Progenitor cell of endocrine pancreas (in vitro differentiated cells): ENCODE measurements around the gene GNAS-AS1. TPM values are rescaled to one million over a fixed set of nuclear protein-coding genes. Genes with fewer than 3 reads are reported as not detected.

Source experiments
- DNase-seq: peaks from one replicate; pipeline ENCODE4 v3.0.0; 2021; ENCODE audit warnings: low spot score; ENCODE audit not compliant: unreplicated experiment
- H3K27ac Mint-ChIP-seq: 2 replicates; pipeline ENCODE4 v1.8.0; 2021; ENCODE audit warnings: mild to moderate bottlenecking, moderate library complexity, mixed read lengths
- H3K27me3 Mint-ChIP-seq: 2 replicates; pipeline ENCODE4 v1.8.0; 2021; ENCODE audit warnings: mixed read lengths
- H3K36me3 Mint-ChIP-seq: 2 replicates; pipeline ENCODE4 v1.8.0; 2022; ENCODE audit warnings: mixed read lengths; ENCODE audit not compliant: insufficient read depth
- H3K4me1 Mint-ChIP-seq: 2 replicates; pipeline ENCODE4 v1.8.0; 2021; ENCODE audit warnings: low read depth, mixed read lengths
- H3K4me3 Mint-ChIP-seq: 2 replicates; pipeline ENCODE4 v1.8.0; 2021; ENCODE audit warnings: low read depth, mild to moderate bottlenecking, moderate library complexity, mixed read lengths
- H3K9me3 Mint-ChIP-seq: 2 replicates; pipeline ENCODE4 v1.8.0; 2021; ENCODE audit warnings: low read depth, mixed read lengths
- total RNA-seq: library from RNA; stranded (reverse); gene quantifications from 2 replicates; pipeline ENCODE4 v1.2.1, GENCODE V29; 2021
- TF ChIP-seq, protein P1 (sequence below): fragments of 200-600 bp; sonication (generic); IDR thresholded peaks from one replicate; pipeline ENCODE4 v1.5.0; 2021; ENCODE audit warnings: antibody characterized with exemption, mild to moderate bottlenecking; ENCODE audit not compliant: unreplicated experiment

The GNAS-AS1 gene
- total RNA-seq, 1 donor from 2014 or later: 4.3 TPM

DNA sequence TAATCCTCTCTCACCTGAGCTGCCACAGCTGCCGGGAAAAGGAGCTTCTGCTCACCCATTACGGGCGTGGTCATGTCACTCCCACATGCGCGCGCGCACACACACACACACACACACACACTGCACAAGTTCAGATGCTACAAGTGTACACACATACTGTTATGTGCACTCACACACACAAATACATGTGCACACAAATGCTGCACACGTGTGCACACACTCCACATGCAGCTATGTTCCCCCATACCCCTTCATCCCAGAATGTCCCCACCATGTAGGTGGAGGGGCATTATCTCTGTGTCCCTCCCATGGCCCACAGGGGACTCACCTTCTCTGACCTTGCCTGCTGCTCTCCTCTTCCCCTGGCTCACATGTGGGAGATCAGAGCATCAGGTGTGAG is 37.3 kb downstream of the GNAS-AS1 start:
- H3K36me3 Mint-ChIP-seq: no peaks in the 10 kb centered on the region
- peaks cover 2% of the 10 kb centered on the region for H3K9me3 Mint-ChIP-seq
- H3K27me3 Mint-ChIP-seq: peaks cover 7% of the 10 kb centered on the region
- no peak for DNase-seq
- no peaks in the 10 kb centered on the region for H3K4me1 Mint-ChIP-seq
- H3K4me3 Mint-ChIP-seq: no peak overlapping the region
- TF ChIP-seq, protein P1, sequence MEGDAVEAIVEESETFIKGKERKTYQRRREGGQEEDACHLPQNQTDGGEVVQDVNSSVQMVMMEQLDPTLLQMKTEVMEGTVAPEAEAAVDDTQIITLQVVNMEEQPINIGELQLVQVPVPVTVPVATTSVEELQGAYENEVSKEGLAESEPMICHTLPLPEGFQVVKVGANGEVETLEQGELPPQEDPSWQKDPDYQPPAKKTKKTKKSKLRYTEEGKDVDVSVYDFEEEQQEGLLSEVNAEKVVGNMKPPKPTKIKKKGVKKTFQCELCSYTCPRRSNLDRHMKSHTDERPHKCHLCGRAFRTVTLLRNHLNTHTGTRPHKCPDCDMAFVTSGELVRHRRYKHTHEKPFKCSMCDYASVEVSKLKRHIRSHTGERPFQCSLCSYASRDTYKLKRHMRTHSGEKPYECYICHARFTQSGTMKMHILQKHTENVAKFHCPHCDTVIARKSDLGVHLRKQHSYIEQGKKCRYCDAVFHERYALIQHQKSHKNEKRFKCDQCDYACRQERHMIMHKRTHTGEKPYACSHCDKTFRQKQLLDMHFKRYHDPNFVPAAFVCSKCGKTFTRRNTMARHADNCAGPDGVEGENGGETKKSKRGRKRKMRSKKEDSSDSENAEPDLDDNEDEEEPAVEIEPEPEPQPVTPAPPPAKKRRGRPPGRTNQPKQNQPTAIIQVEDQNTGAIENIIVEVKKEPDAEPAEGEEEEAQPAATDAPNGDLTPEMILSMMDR: no peak
- H3K27ac Mint-ChIP-seq: no peak overlapping the region

DNA sequence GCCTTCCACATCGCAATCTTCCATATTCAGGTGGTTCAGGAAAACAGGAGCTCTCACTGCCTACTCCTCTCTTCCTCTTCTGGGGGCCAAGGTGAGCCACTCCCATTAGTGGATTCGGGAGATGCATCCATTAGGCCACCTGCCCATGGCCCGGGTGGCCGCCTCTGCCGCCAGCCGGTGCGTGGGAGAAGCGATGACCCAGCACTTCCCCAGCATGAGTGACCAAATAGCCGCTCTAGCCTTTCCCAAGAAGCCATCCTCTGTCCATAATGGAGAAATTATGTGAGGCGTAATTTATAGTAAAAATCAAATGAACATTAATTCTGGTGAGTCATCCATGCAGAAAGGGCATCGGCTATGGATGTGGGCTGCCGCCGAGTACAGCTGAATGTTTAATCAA is 39.4 kb downstream of the GNAS-AS1 start:
- TF ChIP-seq, protein P1: no peak
- H3K9me3 Mint-ChIP-seq: peaks cover 2% of the 10 kb centered on the region
- no peak for DNase-seq
- H3K36me3 Mint-ChIP-seq: no peaks in the 10 kb centered on the region
- H3K4me1 Mint-ChIP-seq: no peaks in the 10 kb centered on the region
- H3K4me3 Mint-ChIP-seq: no peak overlapping the region
- no peak overlapping the region for H3K27ac Mint-ChIP-seq
- peaks cover 15% of the 10 kb centered on the region for H3K27me3 Mint-ChIP-seq

DNA sequence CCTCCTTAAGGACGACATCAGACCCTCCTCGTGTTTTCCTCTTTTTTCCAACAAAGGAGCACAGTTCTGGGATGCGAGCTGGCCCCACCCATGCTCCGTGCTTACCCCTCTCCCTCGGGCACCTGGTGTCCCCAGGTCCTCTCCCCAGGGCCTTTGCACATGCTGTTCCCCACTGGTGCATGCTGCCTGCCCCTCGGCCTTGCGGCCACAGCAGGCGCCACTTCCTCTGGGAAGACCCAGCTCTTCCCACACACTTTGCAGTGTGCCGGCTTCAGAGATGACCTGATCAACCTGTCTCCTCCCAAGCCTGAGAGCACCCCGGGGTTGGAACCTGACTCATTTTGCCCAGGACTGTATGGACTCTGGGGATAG is 39.8 kb downstream of the GNAS-AS1 start:
- Mint-ChIP-seq H3K4me1 (no peaks in the 10 kb centered on the region), H3K36me3 (no peaks in the 10 kb centered on the region)

DNA sequence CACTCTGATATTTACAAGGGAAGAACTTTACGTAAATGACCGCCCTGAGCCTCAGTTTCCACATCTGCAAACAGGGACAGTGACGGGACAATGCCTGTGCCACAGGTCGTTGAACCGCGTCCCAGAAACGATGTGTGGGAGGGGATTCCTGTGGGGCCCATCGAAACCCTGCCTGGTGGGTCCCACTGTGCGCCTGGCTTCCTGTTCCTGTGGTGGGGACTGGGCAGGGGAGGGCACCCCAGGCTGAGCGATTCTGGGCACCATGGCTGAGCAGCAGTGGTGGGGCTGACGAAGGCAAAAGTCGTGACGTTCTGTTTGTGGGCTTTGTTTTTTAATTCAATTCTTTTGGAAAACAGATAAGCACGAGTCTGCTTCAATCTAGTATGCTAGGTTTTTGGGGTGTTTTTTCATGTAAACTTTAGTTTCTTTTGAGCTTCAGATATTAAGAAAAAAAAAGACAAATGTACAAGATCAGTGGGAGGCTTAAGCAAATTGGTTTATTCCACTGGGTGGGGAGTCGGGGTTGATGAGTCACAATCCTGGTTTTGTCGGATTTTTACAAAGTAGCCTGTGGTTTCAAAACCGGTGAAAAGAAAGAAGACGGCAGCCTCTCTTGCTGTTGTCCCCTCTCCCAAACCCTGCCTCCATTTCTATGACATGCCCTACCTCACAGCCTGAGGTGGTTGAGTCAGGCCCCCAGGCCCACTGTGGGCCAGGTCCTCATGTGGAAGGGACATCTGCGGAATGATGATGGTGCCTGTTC is 40.4 kb downstream of the GNAS-AS1 start:
- Mint-ChIP-seq H3K36me3 (no peaks in the 10 kb centered on the region), H3K27ac (no peak overlapping the region), H3K9me3 (peaks cover 2% of the 10 kb centered on the region), H3K4me3 (no peak overlapping the region), H3K4me1 (peaks cover 2% of the 10 kb centered on the region), H3K27me3 (peaks cover 19% of the 10 kb centered on the region)
- TF ChIP-seq, protein P1: no peak
- DNase-seq: no peak

More for the DNA sequence above, 39.8 kb downstream of the GNAS-AS1 start:
- Mint-ChIP-seq H3K27ac (no peak overlapping the region), H3K27me3 (peaks cover 19% of the 10 kb centered on the region), H3K4me3 (no peak overlapping the region), H3K9me3 (peaks cover 2% of the 10 kb centered on the region)
- TF ChIP-seq, protein P1: no peak
- DNase-seq: no peak

DNA sequence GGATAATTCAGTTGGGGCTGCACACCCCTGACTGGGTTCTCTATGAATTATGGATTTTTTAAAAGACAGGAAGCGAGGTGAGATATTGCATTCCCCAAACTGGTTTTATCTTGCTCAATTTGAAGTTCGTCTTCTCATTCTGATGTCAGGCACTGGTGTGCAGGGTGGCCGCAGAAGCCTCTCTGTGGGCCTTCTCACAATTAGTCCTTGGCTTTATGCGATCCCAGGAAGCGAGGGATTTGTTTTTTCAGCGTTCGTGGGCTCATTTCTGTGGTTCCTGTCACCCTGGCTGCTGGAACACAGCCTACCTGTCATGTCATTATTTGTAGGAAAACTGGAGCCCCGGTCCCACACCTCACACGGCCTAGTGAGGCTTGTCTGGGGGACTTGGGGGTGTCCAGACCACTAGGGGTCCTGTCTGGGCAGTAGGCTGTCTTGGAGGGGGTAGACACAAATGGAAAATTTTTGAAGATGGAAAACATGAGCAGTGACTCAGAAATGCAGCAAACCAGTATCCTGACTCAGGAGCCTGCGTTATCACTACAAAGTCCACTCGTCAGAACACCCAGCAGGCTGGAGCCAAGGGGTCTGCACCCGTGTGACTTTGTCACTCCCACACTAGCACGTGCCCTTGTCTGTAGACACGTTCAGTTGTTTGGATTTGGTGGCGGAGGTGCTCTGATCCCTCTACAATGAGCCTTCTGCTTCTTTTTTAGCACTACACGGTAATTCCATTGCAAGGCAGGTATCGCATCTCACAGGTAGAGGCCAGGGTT is 42.2 kb downstream of the GNAS-AS1 start:
- Mint-ChIP-seq H3K9me3 (peaks cover 2% of the 10 kb centered on the region), H3K4me3 (no peak overlapping the region), H3K36me3 (no peaks in the 10 kb centered on the region), H3K27ac (no peak overlapping the region), H3K27me3 (peaks cover 23% of the 10 kb centered on the region), H3K4me1 (peaks cover 10% of the 10 kb centered on the region)
- TF ChIP-seq, protein P1: no peak
- DNase-seq: no peak
